ENCODE results near the gene TAF11L2.

- TF ChIP-seq, protein P1, sequence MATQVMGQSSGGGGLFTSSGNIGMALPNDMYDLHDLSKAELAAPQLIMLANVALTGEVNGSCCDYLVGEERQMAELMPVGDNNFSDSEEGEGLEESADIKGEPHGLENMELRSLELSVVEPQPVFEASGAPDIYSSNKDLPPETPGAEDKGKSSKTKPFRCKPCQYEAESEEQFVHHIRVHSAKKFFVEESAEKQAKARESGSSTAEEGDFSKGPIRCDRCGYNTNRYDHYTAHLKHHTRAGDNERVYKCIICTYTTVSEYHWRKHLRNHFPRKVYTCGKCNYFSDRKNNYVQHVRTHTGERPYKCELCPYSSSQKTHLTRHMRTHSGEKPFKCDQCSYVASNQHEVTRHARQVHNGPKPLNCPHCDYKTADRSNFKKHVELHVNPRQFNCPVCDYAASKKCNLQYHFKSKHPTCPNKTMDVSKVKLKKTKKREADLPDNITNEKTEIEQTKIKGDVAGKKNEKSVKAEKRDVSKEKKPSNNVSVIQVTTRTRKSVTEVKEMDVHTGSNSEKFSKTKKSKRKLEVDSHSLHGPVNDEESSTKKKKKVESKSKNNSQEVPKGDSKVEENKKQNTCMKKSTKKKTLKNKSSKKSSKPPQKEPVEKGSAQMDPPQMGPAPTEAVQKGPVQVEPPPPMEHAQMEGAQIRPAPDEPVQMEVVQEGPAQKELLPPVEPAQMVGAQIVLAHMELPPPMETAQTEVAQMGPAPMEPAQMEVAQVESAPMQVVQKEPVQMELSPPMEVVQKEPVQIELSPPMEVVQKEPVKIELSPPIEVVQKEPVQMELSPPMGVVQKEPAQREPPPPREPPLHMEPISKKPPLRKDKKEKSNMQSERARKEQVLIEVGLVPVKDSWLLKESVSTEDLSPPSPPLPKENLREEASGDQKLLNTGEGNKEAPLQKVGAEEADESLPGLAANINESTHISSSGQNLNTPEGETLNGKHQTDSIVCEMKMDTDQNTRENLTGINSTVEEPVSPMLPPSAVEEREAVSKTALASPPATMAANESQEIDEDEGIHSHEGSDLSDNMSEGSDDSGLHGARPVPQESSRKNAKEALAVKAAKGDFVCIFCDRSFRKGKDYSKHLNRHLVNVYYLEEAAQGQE (IDR thresholded peaks at IDR 0.05; ENCODE audit: insufficient read depth in 1 of 2, low read depth in 2 of 2, low read length in 1 of 2) = no peak
- TF ChIP-seq, protein P2, sequence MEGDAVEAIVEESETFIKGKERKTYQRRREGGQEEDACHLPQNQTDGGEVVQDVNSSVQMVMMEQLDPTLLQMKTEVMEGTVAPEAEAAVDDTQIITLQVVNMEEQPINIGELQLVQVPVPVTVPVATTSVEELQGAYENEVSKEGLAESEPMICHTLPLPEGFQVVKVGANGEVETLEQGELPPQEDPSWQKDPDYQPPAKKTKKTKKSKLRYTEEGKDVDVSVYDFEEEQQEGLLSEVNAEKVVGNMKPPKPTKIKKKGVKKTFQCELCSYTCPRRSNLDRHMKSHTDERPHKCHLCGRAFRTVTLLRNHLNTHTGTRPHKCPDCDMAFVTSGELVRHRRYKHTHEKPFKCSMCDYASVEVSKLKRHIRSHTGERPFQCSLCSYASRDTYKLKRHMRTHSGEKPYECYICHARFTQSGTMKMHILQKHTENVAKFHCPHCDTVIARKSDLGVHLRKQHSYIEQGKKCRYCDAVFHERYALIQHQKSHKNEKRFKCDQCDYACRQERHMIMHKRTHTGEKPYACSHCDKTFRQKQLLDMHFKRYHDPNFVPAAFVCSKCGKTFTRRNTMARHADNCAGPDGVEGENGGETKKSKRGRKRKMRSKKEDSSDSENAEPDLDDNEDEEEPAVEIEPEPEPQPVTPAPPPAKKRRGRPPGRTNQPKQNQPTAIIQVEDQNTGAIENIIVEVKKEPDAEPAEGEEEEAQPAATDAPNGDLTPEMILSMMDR (IDR thresholded peaks at IDR 0.05) = no peak
- TF ChIP-seq POLR2AphosphoS5 (IDR thresholded peaks at IDR 0.05; ENCODE audit: low read depth, low read length) = no peak
These were observed 15.2 kb upstream of the TAF11L2 start for GRCh38 chr5:17482790-17483189.
